Gastroesophageal sphincter (tissue), 4 donors: ENCODE data around the gene STX10. TPM values are rescaled to one million over a fixed set of nuclear protein-coding genes. Genes with fewer than 3 reads are reported as not detected.

ENCODE experiments used
- ATAC-seq: fragments of 150-250 bp; one replicate; pipeline ENCODE4 v1.9.1; 2016; ENCODE audit warnings: mild to moderate bottlenecking, moderate library complexity
- H3K27ac ChIP-seq, 4 donors: fragments of 200-600 bp; sonication (generic) in 3 of 4; 1 replicate in 3 of 4; 2 replicates in 1 of 4; pipeline ENCODE4 v1.5.1; 2016 to 2019
- H3K27me3 ChIP-seq: fragments of 200-600 bp; sonication (generic); one replicate; pipeline ENCODE4 v1.5.1; 2019
- H3K36me3 ChIP-seq, 2 donors: fragments of 200-600 bp; sonication (generic); one replicate each; pipeline ENCODE4 v1.5.1; 2019; ENCODE audit warnings: control low read depth in 1 of 2
- H3K4me1 ChIP-seq, 3 donors: fragments of 200-600 bp; sonication (generic); 1 replicate in 2 of 3; 2 replicates in 1 of 3; pipeline ENCODE4 v1.5.1; 2016 to 2019; ENCODE audit warnings: control low read depth in 2 of 3
- H3K4me3 ChIP-seq, 2 donors: fragments of 200-600 bp; sonication (generic); one replicate each; pipeline ENCODE4 v1.5.1; 2019; ENCODE audit warnings: mild to moderate bottlenecking in 1 of 2, moderate library complexity in 1 of 2
- H3K9me3 ChIP-seq, 3 donors: fragments of 200-600 bp; sonication (generic); one replicate each; pipeline ENCODE4 v1.5.1; 2017 to 2019; ENCODE audit warnings: control low read depth in 2 of 3
- EP300 ChIP-seq: sonication (generic); formaldehyde crosslinking; IDR thresholded peaks from one replicate; pipeline ENCODE4 v1.6.1; 2017; ENCODE audit warnings: antibody characterized with exemption, mild to moderate bottlenecking
- POLR2A ChIP-seq, 2 donors: fragments of 450-650 bp; IDR thresholded peaks; one replicate each; pipeline ENCODE4 v1.6.1; 2017; ENCODE audit warnings: antibody characterized with exemption in 2 of 2, mild to moderate bottlenecking in 2 of 2, moderate library complexity in 1 of 2
- POLR2AphosphoS5 ChIP-seq: sonication (generic); formaldehyde crosslinking; IDR thresholded peaks from one replicate; pipeline ENCODE4 v1.6.1; 2017; ENCODE audit warnings: antibody characterized with exemption
- whole genome bisulfite sequencing, 2 donors: methylation state at CpG; one replicate each; pipeline ENCODE4 v1.1.5; 2018; ENCODE audit warnings: low coverage in 1 of 2; 5-methylcytosine and 5-hydroxymethylcytosine counted together
- total RNA-seq, 4 donors: library from RNA; depleted of rRNA; stranded (reverse); fragments of >200 nt; gene quantifications; one replicate each; pipeline ENCODE4 v1.1.0, GENCODE V29; 2016
- TF ChIP-seq, protein P1 (sequence below), 4 experiments: fragments of 200-600 bp in 2 of 4; fragments of 450-650 bp in 2 of 4; sonication (generic) in 1 of 4; IDR thresholded peaks; one replicate each; pipeline ENCODE4 v1.5.1; 2017 to 2019; ENCODE audit warnings: antibody characterized with exemption in 4 of 4, mild to moderate bottlenecking in 2 of 4, moderate library complexity in 2 of 4

The STX10 gene
- total RNA-seq, 4 donors from 2014 or later = 45.1 to 69.0 (median 53.0) TPM

DNA sequence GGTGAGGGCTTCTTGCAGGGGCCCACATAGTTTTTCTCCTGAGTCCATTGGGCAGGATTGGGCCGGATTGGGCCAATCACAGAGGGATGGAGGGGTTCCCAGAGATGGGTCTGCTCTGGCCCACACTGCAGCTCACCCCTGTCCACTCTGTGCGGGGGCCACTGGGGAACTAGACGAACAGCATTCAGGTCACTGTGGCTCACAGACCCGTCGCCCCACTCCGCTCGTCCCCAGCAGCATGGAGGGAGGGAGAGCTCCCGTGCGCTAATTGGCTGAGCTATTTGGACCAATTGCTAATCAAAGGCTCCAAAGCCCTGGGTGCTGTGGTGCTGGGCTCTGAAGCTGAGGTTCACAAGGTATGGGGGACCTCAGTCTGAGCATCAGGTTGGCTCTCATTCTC is 20.8 kb downstream of the STX10 start:
- Histone ChIP-seq H3K4me3 (no peak overlapping the region), H3K9me3 (no peaks in the 10 kb centered on the region), H3K27ac (no peak overlapping the region), H3K27me3 (no peaks in the 10 kb centered on the region), H3K4me1 (peaks cover 0 to 15% (median 0%) of the 10 kb centered on the region in 3 donors), H3K36me3 (peaks cover 0 to 12% of the 10 kb centered on the region in 2 donors)
- TF ChIP-seq POLR2AphosphoS5 (no peak), POLR2A (IDR thresholded peaks at IDR 0.05) (no peak), EP300 (no peak)
- TF ChIP-seq, protein P1, sequence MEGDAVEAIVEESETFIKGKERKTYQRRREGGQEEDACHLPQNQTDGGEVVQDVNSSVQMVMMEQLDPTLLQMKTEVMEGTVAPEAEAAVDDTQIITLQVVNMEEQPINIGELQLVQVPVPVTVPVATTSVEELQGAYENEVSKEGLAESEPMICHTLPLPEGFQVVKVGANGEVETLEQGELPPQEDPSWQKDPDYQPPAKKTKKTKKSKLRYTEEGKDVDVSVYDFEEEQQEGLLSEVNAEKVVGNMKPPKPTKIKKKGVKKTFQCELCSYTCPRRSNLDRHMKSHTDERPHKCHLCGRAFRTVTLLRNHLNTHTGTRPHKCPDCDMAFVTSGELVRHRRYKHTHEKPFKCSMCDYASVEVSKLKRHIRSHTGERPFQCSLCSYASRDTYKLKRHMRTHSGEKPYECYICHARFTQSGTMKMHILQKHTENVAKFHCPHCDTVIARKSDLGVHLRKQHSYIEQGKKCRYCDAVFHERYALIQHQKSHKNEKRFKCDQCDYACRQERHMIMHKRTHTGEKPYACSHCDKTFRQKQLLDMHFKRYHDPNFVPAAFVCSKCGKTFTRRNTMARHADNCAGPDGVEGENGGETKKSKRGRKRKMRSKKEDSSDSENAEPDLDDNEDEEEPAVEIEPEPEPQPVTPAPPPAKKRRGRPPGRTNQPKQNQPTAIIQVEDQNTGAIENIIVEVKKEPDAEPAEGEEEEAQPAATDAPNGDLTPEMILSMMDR (IDR thresholded peaks at IDR 0.05) = no peak
- no peak for ATAC-seq
- WGBS, 2 donors = no CpG with 5 or more reads among the region's 9 CpGs

DNA sequence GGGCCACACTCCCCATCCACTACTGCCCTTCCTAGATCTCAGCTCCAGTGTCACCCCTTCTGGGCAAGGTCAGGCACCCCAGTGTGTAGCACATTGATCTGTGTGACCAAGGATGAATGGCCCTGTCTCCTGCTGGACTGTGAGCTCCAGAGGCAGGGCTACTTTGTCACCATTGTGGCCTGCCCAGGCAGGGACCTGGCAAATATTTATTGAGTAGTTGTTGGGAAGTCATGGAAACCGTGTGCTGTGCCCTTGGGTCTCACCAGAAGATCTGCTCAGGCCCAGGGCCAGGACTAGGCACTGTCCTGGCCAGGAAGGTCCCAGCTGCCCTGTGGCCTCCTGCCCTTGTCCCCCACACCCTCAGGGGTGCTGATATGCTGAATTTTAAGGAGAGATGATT is 21.6 kb downstream of the STX10 start:
- WGBS, 2 donors = no CpG with 5 or more reads among the region's 1 CpG
- no peaks in the 10 kb centered on the region for H3K9me3 ChIP-seq
- H3K36me3 ChIP-seq = peaks cover 0 to 16% of the 10 kb centered on the region in 2 donors
- no peak overlapping the region for H3K4me3 ChIP-seq
- no peak overlapping the region for H3K27ac ChIP-seq
- H3K4me1 ChIP-seq = peaks cover 0 to 7% (median 0%) of the 10 kb centered on the region in 3 donors
- no peak for ATAC-seq
- TF ChIP-seq POLR2A (IDR thresholded peaks at IDR 0.05) (no peak), POLR2AphosphoS5 (no peak), EP300 (no peak)
- TF ChIP-seq, protein P1 (IDR thresholded peaks at IDR 0.05) = no peak
- no peaks in the 10 kb centered on the region for H3K27me3 ChIP-seq

DNA sequence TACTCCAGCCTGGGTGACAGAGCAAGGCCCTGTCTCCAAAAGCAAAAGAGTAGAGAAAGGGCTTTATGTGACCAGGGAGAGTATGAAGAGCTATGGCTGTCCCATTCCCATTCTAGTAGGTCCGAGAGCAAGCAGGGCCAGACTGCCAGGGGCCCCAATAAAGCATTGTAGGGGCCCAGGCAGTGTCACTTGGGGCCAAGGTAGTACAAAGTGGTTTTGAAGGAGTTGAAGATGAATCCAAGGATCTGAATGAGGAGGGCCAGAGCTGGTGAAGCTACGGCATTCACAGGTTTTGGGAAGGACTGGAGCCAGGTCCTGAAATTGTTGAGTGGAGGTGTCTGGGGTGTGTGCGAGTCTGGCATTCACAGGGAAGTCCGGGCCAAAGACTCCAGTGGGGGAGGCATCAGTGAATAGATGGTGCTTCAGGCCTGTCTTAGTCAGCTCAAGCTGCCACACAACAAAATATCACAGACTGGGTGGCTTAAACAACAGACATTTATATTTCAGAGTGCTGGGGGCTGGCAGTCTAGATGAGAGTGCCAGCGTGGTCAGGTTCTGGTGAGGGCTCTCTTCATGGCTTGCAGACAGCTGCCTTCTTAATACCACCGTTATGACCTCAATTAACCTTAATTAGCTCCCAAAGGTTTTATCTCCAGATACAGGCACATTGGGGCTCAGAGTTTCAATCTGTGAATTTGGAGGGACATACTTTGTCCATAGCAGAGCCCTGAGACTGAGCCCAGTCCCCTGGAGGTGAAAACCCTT is 22.2 kb downstream of the STX10 start:
- H3K36me3 ChIP-seq = peaks cover 0 to 16% of the 10 kb centered on the region in 2 donors
- H3K9me3 ChIP-seq = no peaks in the 10 kb centered on the region
- ATAC-seq = no peak
- no peak overlapping the region for H3K4me3 ChIP-seq
- H3K27me3 ChIP-seq = no peaks in the 10 kb centered on the region
- WGBS, 2 donors = 73 to 81% methylated on average over 2 to 5 of the region's 6 CpGs
- H3K4me1 ChIP-seq = peaks cover 0 to under 1% (median 0%) of the 10 kb centered on the region in 3 donors
- TF ChIP-seq EP300 (no peak), POLR2A (IDR thresholded peaks at IDR 0.05) (no peak), POLR2AphosphoS5 (no peak)
- TF ChIP-seq, protein P1 (IDR thresholded peaks at IDR 0.05) = no peak
- H3K27ac ChIP-seq = no peak overlapping the region

DNA sequence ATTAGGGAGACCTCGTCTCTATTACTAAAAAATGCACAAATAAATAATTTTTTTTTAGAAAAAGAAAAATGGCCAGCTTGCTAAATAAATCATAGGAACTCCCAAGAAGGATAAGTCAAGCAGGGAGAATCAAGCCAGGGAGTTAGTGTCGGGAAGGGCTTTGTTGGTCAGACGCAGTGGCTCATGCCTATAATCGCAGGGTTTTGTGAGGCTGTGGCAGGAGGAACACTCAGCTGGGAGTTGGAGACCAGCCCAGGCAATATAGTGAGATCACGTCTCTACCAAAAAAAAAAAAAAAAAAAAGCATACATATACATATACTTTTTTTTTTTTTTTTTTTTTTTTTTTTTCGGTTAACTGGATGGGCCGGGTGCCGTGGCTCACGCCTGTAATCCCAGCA is 23.1 kb downstream of the STX10 start:
- no peak for TF ChIP-seq EP300
- no peak for TF ChIP-seq POLR2A (IDR thresholded peaks at IDR 0.05)
- TF ChIP-seq POLR2AphosphoS5 = no peak
- TF ChIP-seq, protein P1 (IDR thresholded peaks at IDR 0.05) = no peak
- Histone ChIP-seq H3K4me1 (no peaks in the 10 kb centered on the region), H3K4me3 (no peak overlapping the region), H3K9me3 (no peaks in the 10 kb centered on the region), H3K36me3 (peaks cover 0 to 16% of the 10 kb centered on the region in 2 donors), H3K27me3 (no peaks in the 10 kb centered on the region), H3K27ac (no peak overlapping the region)
- 82 to 89% methylated on average over 5 to 9 of the region's 9 CpGs for WGBS, 2 donors
- no peak for ATAC-seq
